Glomerular visceral epithelial cell (primary cell): ENCODE measurements around the gene APOM.

Source experiments
- DNase-seq: peaks from one replicate; pipeline ENCODE4 v3.0.0-alpha.2; 2016; ENCODE audit errors: extremely low spot score

The APOM gene

GRCh38 chr6:31631209-31631608 lies 24.5 kb upstream of the APOM start:
- no peak for DNase-seq

- no peak for DNase-seq
These were observed 23.9 kb upstream of the APOM start for GRCh38 chr6:31631681-31632278.

GRCh38 chr6:31632279-31632946 lies 23.3 kb upstream of the APOM start:
- no peak for DNase-seq

- DNase-seq = no peak
These were observed 22.2 kb upstream of the APOM start for GRCh38 chr6:31633447-31633846.

GRCh38 chr6:31634131-31634530 lies 21.6 kb upstream of the APOM start:
- DNase-seq = no peak

GRCh38 chr6:31634969-31635575 lies 20.6 kb upstream of the APOM start:
- no peak for DNase-seq

- DNase-seq = no peak
These were observed 18.7 kb upstream of the APOM start for GRCh38 chr6:31636698-31637596.

GRCh38 chr6:31639043-31639442 lies 16.7 kb upstream of the APOM start:
- DNase-seq = no peak

GRCh38 chr6:31639449-31639861 lies 16.2 kb upstream of the APOM start:
- DNase-seq = peak; percentile 46

- DNase-seq = no peak
These were observed 15.1 kb upstream of the APOM start for GRCh38 chr6:31640612-31641011.

GRCh38 chr6:31641370-31641769 lies 14.3 kb upstream of the APOM start:
- no peak for DNase-seq

- no peak for DNase-seq
These were observed 12.7 kb upstream of the APOM start for GRCh38 chr6:31642798-31643570.

- DNase-seq = no peak
These were observed 11.8 kb upstream of the APOM start for GRCh38 chr6:31643818-31644454.

- DNase-seq = no peak
These were observed 10.4 kb upstream of the APOM start for GRCh38 chr6:31645325-31645724.

- peak; percentile 78 for DNase-seq
These were observed 4.0 kb upstream of the APOM start for GRCh38 chr6:31651602-31652191.

- peak; percentile 89 for DNase-seq
These were observed 2.6 kb upstream of the APOM start for GRCh38 chr6:31652925-31653724.

GRCh38 chr6:31654574-31655348 lies 933 bp upstream of the APOM start:
- DNase-seq = no peak

- no peak for DNase-seq
These were observed 1.9 kb downstream of the APOM start for GRCh38 chr6:31657406-31658157.
